ENCODE results near the gene NRDE2. TPM values are rescaled to one million over a fixed set of nuclear protein-coding genes. Genes with fewer than 3 reads are reported as not detected.

Gene NRDE2
- total RNA-seq, 1 experiment from 2014 or later = 6.5 TPM

- Histone ChIP-seq H3K9me3 (ENCODE audit: insufficient read depth, low read depth) (no peaks in the 10 kb centered on the region), H3K36me3 (ENCODE audit: low read depth) (no peaks in the 10 kb centered on the region), H3K79me2 (ENCODE audit: low read depth) (0 out of 2 replicates have a peak, but pooled peaks cover 6% of the 10 kb centered on the region), H3K27me3 (ENCODE audit: insufficient read depth, low read depth) (no peaks in the 10 kb centered on the region), H3K4me1 (replicated peaks; ENCODE audit: insufficient read depth) (no peaks in the 10 kb centered on the region), H2AFZ (no peak overlapping the region), H3F3A (ENCODE audit: insufficient read depth, low read depth) (no peaks in the 10 kb centered on the region), H3K4me3 (no peak overlapping the region), H4K20me1 (ENCODE audit: insufficient read depth) (no peaks in the 10 kb centered on the region), H3K4me2 (no peak overlapping the region), H3K27ac (no peak overlapping the region), H3K9me2 (ENCODE audit: insufficient read depth) (no peaks in the 10 kb centered on the region)
- intact Hi-C loops (cut with micrococcal nuclease; ENCODE audit: unreplicated experiment) = no loop called here
- ChIA-PET CTCF (no interaction called here), POLR2A (ENCODE audit: unreplicated experiment) (no interaction called here)
- TF ChIP-seq EZH2 (IDR thresholded peaks at IDR 0.05; ENCODE audit: low read depth) = no peak
- no peak for TF ChIP-seq CTCF (conservative IDR thresholded peaks at IDR 0.05)
- BruUV-seq (replicated peaks) = no TSS peak
- no peak for DNase-seq
These were observed 12.6 kb downstream of the NRDE2 start for GRCh38 chr14:90319173-90319572.

GRCh38 chr14:90318016-90318415, 13.7 kb downstream of the NRDE2 start:
- H3F3A ChIP-seq (ENCODE audit: insufficient read depth, low read depth) = no peaks in the 10 kb centered on the region
- POLR2A ChIA-PET (ENCODE audit: unreplicated experiment) = no interaction called here
- 0 out of 2 replicates have a peak, but pooled peaks cover 5% of the 10 kb centered on the region for H3K79me2 ChIP-seq (ENCODE audit: low read depth)
- no peak overlapping the region for H3K4me2 ChIP-seq
- no peaks in the 10 kb centered on the region for H4K20me1 ChIP-seq (ENCODE audit: insufficient read depth)
- H3K9me2 ChIP-seq (ENCODE audit: insufficient read depth) = no peaks in the 10 kb centered on the region
- BruUV-seq (replicated peaks) = no TSS peak
- no peak overlapping the region for H3K4me3 ChIP-seq
- H2AFZ ChIP-seq = no peak overlapping the region
- H3K36me3 ChIP-seq (ENCODE audit: low read depth) = no peaks in the 10 kb centered on the region
- H3K4me1 ChIP-seq (replicated peaks; ENCODE audit: insufficient read depth) = no peaks in the 10 kb centered on the region
- TF ChIP-seq CTCF (conservative IDR thresholded peaks at IDR 0.05) (no peak), EZH2 (IDR thresholded peaks at IDR 0.05; ENCODE audit: low read depth) (no peak)
- no peaks in the 10 kb centered on the region for H3K9me3 ChIP-seq (ENCODE audit: insufficient read depth, low read depth)
- H3K27me3 ChIP-seq (ENCODE audit: insufficient read depth, low read depth) = no peaks in the 10 kb centered on the region
- H3K27ac ChIP-seq = no peak overlapping the region
- no peak for DNase-seq
- intact Hi-C loops (cut with micrococcal nuclease; ENCODE audit: unreplicated experiment) = no loop called here
- CTCF ChIA-PET = no interaction called here

- Histone ChIP-seq H3K9me2 (ENCODE audit: insufficient read depth) (no peaks in the 10 kb centered on the region), H2AFZ (no peak overlapping the region), H3K36me3 (ENCODE audit: low read depth) (no peaks in the 10 kb centered on the region), H3K9me3 (ENCODE audit: insufficient read depth, low read depth) (no peaks in the 10 kb centered on the region), H4K20me1 (ENCODE audit: insufficient read depth) (no peaks in the 10 kb centered on the region), H3K4me1 (replicated peaks; ENCODE audit: insufficient read depth) (no peaks in the 10 kb centered on the region), H3K4me3 (no peak overlapping the region), H3K4me2 (no peak overlapping the region), H3K79me2 (ENCODE audit: low read depth) (no peaks in the 10 kb centered on the region), H3K27me3 (ENCODE audit: insufficient read depth, low read depth) (no peaks in the 10 kb centered on the region), H3F3A (ENCODE audit: insufficient read depth, low read depth) (no peaks in the 10 kb centered on the region), H3K27ac (no peak overlapping the region)
- ChIA-PET POLR2A (ENCODE audit: unreplicated experiment) (no interaction called here), CTCF (no interaction called here)
- no peak for TF ChIP-seq CTCF (conservative IDR thresholded peaks at IDR 0.05)
- no peak for DNase-seq
- intact Hi-C loops (cut with micrococcal nuclease; ENCODE audit: unreplicated experiment) = no loop called here
- BruUV-seq (replicated peaks) = no TSS peak
These were observed 14.5 kb downstream of the NRDE2 start for GRCh38 chr14:90317286-90317685.

Data from PC-9 (cell line).